Esophagus squamous epithelium (tissue), 5 donors: ENCODE results near the gene SUSD6. TPM values are rescaled to one million over a fixed set of nuclear protein-coding genes. Genes with fewer than 3 reads are reported as not detected.

Experiments
- DNase-seq: peaks from one replicate; lab custom pipeline; 2025; lab: John Stamatoyannopoulos, UW
- H3K27ac ChIP-seq, 4 donors: fragments of 200-600 bp; sonication (generic); one replicate each; pipeline ENCODE4 v1.5.1; 2016 to 2019; ENCODE audit warnings: mild to moderate bottlenecking in 1 of 4
- H3K27me3 ChIP-seq, 4 donors: fragments of 200-600 bp; sonication (generic); 1 replicate in 3 of 4; 2 replicates in 1 of 4; pipeline versions ENCODE4 v1.5.1 to v1.6.0; 2017 to 2021; ENCODE audit warnings: antibody characterized with exemption in 1 of 4
- H3K36me3 ChIP-seq, 3 donors: fragments of 200-600 bp; sonication (generic); one replicate each; pipeline ENCODE4 v1.5.1; 2016 to 2019
- H3K4me1 ChIP-seq, 3 donors: fragments of 200-600 bp; sonication (generic); one replicate each; pipeline ENCODE4 v1.5.1; 2017 to 2019
- H3K4me3 ChIP-seq, 4 donors: fragments of 200-600 bp; sonication (generic); 1 replicate in 3 of 4; 2 replicates in 1 of 4; pipeline ENCODE4 v1.5.1; 2016 to 2019; ENCODE audit warnings: mild to moderate bottlenecking in 2 of 4, moderate library complexity in 1 of 4
- H3K9me3 ChIP-seq, 3 donors: fragments of 200-600 bp; sonication (generic); one replicate each; pipeline ENCODE4 v1.5.1; 2016 to 2019
- CTCF ChIP-seq, 6 experiments: fragments of 450-650 bp in 4 of 6; fragments of 200-600 bp in 2 of 6; sonication (generic) in 2 of 6; IDR thresholded peaks; one replicate each; pipeline ENCODE4 v1.5.1; 2016 to 2019; ENCODE audit warnings: antibody characterized with exemption in 6 of 6, mild to moderate bottlenecking in 4 of 6, moderate library complexity in 4 of 6
- POLR2A ChIP-seq, 4 donors: fragments of 450-650 bp; IDR thresholded peaks; one replicate each; pipeline ENCODE4 v1.6.1; 2017; ENCODE audit warnings: antibody characterized with exemption in 4 of 4, mild to moderate bottlenecking in 4 of 4, moderate library complexity in 3 of 4
- WGBS, 2 donors: methylation state at CpG; one replicate each; pipeline ENCODE4 v1.1.5; 2018; 5-methylcytosine and 5-hydroxymethylcytosine counted together
- intact Hi-C: fragments of 100-400 bp; cut with DNase I; formaldehyde crosslinking; loops from one replicate; pipeline ENCODE4 v1.15.0; 2022
- total RNA-seq, 4 donors: library from RNA; depleted of rRNA; stranded (reverse); fragments of >200 nt; gene quantifications; one replicate each; pipeline ENCODE4 v1.1.0, GENCODE V29; 2016
- donor health status: DM: yes; HTN: yes; CAD: no.

SUSD6 gene
- total RNA-seq, 4 donors from 2014 or later, result 22.4 to 43.1 (median 27.8) TPM

GRCh38 chr14:69675877-69676416 lies 64.6 kb downstream of the SUSD6 start:
- H3K36me3 ChIP-seq, result peaks cover 0 to 10% (median 0%) of the 10 kb centered on the region in 3 donors
- intact Hi-C loops, result no loop called here
- H3K27ac ChIP-seq, result peak overlapping the region in 1 of 4 donors; percentile 2
- peaks cover 31 to 78% (median 42%) of the 10 kb centered on the region in 3 donors for H3K4me1 ChIP-seq
- no peaks in the 10 kb centered on the region for H3K9me3 ChIP-seq
- no peaks in the 10 kb centered on the region for H3K27me3 ChIP-seq
- WGBS, 2 donors, result 55 to 77% methylated on average over 2 of the region's 2 CpGs
- DNase-seq, result no peak
- no peak overlapping the region for H3K4me3 ChIP-seq
- TF ChIP-seq POLR2A (IDR thresholded peaks at IDR 0.05) (no peak), CTCF (IDR thresholded peaks at IDR 0.05) (no peak)

GRCh38 chr14:69676723-69677122 lies 65.3 kb downstream of the SUSD6 start:
- peaks cover 31 to 77% (median 38%) of the 10 kb centered on the region in 3 donors for H3K4me1 ChIP-seq
- WGBS, 2 donors, result 83 to 100% methylated on average over 2 of the region's 2 CpGs
- no peak for TF ChIP-seq CTCF (IDR thresholded peaks at IDR 0.05)
- intact Hi-C loops, result no loop called here
- H3K36me3 ChIP-seq, result peaks cover 0 to 10% (median 0%) of the 10 kb centered on the region in 3 donors
- no peak overlapping the region for H3K27ac ChIP-seq
- H3K27me3 ChIP-seq, result no peaks in the 10 kb centered on the region
- H3K4me3 ChIP-seq, result no peak overlapping the region
- no peaks in the 10 kb centered on the region for H3K9me3 ChIP-seq
- DNase-seq, result no peak

GRCh38 chr14:69680297-69680696 lies 68.9 kb downstream of the SUSD6 start:
- 62 to 75% methylated on average over 1 of the region's 1 CpG for WGBS, 2 donors
- TF ChIP-seq POLR2A (IDR thresholded peaks at IDR 0.05), result no peak
- DNase-seq, result no peak
- Histone ChIP-seq H3K4me1 (peaks cover 34 to 77% (median 40%) of the 10 kb centered on the region in 3 donors), H3K4me3 (no peak overlapping the region), H3K27me3 (no peaks in the 10 kb centered on the region), H3K9me3 (no peaks in the 10 kb centered on the region), H3K27ac (no peak overlapping the region), H3K36me3 (peaks cover 0 to 10% (median 0%) of the 10 kb centered on the region in 3 donors)
- intact Hi-C loops, result no loop called here

GRCh38 chr14:69682136-69682535 lies 70.7 kb downstream of the SUSD6 start:
- Histone ChIP-seq H3K36me3 (peaks cover 0 to 5% (median 0%) of the 10 kb centered on the region in 3 donors), H3K9me3 (no peaks in the 10 kb centered on the region), H3K27ac (peak overlapping the region; percentile 26 to 77 (median 66)), H3K27me3 (no peaks in the 10 kb centered on the region), H3K4me3 (no peak overlapping the region), H3K4me1 (peaks cover 43 to 81% (median 52%) of the 10 kb centered on the region in 3 donors)
- TF ChIP-seq POLR2A (IDR thresholded peaks at IDR 0.05), result no peak
- TF ChIP-seq CTCF (IDR thresholded peaks at IDR 0.05), result no peak
- intact Hi-C loops, result no loop called here
- 58 to 64% methylated on average over 4 of the region's 4 CpGs for WGBS, 2 donors
- DNase-seq, result no peak

GRCh38 chr14:69682621-69683263 lies 71.3 kb downstream of the SUSD6 start:
- WGBS, 2 donors, result 11 to 50% methylated on average over 1 of the region's 1 CpG
- no peak for DNase-seq

More at GRCh38 chr14:69682621-69683263, 71.3 kb downstream of the SUSD6 start:
- Histone ChIP-seq H3K36me3 (peaks cover 0 to 5% (median 0%) of the 10 kb centered on the region in 3 donors), H3K27me3 (no peaks in the 10 kb centered on the region), H3K27ac (peak overlapping the region; percentile 31 to 78 (median 71)), H3K4me1 (peaks cover 43 to 81% (median 52%) of the 10 kb centered on the region in 3 donors), H3K4me3 (no peak overlapping the region), H3K9me3 (no peaks in the 10 kb centered on the region)
- TF ChIP-seq POLR2A (IDR thresholded peaks at IDR 0.05), result no peak
- TF ChIP-seq CTCF (IDR thresholded peaks at IDR 0.05), result no peak
- intact Hi-C loops, result no loop called here
